ENCODE data around the gene CNOT4.

CNOT4 gene, protein sequence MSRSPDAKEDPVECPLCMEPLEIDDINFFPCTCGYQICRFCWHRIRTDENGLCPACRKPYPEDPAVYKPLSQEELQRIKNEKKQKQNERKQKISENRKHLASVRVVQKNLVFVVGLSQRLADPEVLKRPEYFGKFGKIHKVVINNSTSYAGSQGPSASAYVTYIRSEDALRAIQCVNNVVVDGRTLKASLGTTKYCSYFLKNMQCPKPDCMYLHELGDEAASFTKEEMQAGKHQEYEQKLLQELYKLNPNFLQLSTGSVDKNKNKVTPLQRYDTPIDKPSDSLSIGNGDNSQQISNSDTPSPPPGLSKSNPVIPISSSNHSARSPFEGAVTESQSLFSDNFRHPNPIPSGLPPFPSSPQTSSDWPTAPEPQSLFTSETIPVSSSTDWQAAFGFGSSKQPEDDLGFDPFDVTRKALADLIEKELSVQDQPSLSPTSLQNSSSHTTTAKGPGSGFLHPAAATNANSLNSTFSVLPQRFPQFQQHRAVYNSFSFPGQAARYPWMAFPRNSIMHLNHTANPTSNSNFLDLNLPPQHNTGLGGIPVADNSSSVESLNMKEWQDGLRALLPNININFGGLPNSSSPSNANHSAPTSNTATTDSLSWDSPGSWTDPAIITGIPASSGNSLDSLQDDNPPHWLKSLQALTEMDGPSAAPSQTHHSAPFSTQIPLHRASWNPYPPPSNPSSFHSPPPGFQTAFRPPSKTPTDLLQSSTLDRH

DNA sequence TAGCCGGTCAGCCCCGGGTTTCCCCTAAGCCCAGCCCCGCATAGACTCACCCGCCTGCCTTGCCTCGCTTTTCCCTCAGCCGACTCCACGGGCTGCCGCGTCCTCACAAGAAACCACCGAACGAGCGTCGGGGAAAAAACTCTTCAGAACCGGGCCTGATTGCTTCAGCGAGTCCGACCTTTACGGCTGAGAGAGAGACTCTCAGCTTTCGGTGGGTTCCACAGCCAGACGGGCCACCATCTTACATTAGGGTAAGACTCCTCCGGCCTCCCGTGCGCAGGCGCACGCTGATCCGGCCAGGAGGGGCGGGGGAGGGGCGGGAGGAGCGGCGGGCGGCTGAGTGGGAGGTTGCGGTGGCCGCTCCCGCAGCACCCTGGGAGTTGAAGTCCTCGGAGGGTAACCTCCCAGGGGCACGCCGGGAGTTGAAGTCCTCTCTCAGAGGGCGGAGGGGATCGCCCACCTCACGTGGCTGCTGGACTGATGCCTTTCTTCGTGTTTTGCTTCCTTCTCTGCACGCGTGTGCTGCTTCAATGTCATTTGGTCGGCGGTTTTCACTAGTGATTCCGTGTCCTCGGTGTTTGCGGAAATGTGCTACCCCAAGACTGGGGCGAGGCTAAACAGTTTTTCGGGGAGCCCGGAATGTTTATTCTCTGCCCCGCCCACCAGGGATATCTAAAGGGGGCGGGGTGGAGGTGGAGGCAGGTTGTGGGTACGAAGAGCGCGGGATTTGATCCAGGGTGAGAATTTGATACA is at the start of gene CNOT4:
Gene CNOT4 (minus strand): TSS at position 264 of the 753 bp plus-strand sequence. CDS start 71,771 bp downstream, outside the sequence.
- peak; percentile 96 for DNase-seq (ENCODE audit: low spot score)

DNA sequence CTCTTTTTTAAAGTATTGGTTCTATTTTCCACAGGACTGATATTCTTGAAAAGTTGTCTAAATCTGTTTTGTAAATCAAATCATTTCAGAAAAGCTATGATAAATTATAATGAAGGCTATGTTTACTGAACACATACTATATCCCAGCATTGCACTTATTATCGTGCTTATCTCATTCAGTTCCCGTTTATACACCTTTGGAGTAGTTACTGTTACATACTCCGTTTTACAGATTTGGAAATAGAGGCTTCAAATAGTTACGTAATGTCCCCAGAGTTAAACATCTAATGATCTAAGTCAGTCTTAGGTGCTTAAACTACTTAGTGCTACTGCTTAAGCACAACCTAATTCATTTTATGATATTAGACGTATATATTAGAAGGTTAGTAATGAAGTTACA is 49.0 kb upstream of the CNOT4 start:
- DNase-seq (ENCODE audit: low spot score): no peak

GRCh38 chr7:135558337-135558767 is 48.5 kb upstream of the CNOT4 start:
- DNase-seq (ENCODE audit: low spot score): peak; percentile 75

GRCh38 chr7:135557455-135558336 is 47.8 kb upstream of the CNOT4 start, which contains the start of gene NUP205:
Gene NUP205 (plus strand): TSS chr7:135557917. CDS start chr7:135557945, 28 bp downstream.
- DNase-seq (ENCODE audit: low spot score): peak; percentile 84

- no peak for DNase-seq (ENCODE audit: low spot score)
Observed at GRCh38 chr7:135553346-135553745, 43.4 kb upstream of the CNOT4 start.

- no peak for DNase-seq (ENCODE audit: low spot score)
Observed at GRCh38 chr7:135552148-135552547, 42.2 kb upstream of the CNOT4 start.

DNA sequence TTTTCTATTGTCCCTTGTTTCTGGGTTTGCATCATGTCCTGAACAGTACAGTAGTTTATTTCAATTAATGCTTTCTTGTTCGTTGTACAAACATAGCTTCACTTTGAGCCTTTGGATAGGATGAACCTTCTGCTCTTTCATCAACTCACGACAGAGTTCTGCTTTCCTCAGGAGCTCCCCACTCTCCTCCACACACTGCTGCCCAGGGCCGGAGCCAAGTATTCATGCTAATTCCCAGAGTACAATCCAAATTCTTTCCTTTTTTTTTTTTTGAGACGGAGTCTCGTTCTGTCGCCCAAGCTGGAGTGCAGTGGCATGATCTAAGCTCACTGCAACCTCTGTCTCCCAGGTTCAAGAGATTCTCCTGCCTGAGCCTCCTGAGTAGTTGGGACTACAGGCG is 40.3 kb upstream of the CNOT4 start:
- no peak for DNase-seq (ENCODE audit: low spot score)

- no peak for DNase-seq (ENCODE audit: low spot score)
Observed at GRCh38 chr7:135541029-135541428, 31.1 kb upstream of the CNOT4 start.

DNA sequence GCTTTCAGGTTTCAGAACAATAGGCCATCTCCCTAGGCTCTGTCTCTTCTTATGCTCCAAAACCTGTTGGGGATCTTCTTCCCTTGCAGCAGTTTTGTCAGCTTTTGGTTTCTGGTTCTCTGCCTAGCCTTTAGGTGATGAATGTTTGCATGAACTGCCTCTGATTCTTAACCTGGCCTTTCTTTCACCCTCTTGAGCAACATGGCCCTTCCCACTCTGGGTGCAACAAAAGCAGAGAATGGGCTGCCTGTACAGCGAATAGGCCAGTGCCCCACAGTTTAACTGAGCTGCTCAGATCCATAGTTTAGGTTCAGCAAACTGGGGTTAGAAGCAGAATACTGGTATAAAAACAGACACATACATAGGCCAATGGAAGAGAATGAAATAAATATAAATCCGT is 29.7 kb upstream of the CNOT4 start:
- DNase-seq (ENCODE audit: low spot score): no peak

DNA sequence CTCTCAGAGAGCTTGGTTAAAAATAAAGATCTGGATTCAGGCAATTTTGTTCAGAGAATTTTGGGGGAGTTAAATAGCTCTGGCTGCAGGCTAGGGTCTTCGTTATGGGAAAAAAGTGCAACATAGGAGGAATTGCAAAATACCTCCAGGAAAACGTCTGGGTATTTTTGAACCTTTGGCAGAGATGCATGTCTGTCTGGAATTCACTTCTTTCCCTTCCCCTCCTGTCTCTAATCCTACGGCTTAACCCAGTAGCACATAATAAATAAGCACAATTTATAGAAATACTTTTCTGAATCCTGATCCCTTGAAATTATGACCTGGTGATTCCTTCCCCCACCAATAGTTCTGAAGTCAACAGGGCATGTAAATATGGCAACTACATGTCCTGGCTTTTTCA is 28.5 kb upstream of the CNOT4 start:
- no peak for DNase-seq (ENCODE audit: low spot score)

- no peak for DNase-seq (ENCODE audit: low spot score)
Observed at GRCh38 chr7:135537905-135538304, 28.0 kb upstream of the CNOT4 start.

GRCh38 chr7:135537453-135537852 is 27.6 kb upstream of the CNOT4 start:
- DNase-seq (ENCODE audit: low spot score): no peak

DNA sequence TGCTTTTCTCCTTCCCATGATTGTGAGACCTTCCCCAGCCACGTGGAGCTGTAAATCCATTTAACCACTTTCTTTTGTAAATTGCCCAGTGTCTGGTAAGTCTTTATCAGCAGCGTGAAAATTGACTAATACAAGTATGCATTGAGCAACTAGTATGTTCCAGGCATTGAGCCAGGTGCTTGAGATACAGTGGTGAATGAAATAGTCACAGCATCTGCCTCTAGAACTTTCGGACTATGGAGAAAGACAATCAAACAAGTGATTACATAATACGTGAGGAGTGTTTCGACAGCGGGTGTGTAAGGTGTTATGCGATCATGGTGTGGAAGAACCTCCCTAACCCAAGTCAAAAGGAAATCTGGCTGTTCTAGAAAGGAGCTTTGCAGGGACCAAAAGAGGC is 26.2 kb upstream of the CNOT4 start:
- DNase-seq (ENCODE audit: low spot score): no peak

DNA sequence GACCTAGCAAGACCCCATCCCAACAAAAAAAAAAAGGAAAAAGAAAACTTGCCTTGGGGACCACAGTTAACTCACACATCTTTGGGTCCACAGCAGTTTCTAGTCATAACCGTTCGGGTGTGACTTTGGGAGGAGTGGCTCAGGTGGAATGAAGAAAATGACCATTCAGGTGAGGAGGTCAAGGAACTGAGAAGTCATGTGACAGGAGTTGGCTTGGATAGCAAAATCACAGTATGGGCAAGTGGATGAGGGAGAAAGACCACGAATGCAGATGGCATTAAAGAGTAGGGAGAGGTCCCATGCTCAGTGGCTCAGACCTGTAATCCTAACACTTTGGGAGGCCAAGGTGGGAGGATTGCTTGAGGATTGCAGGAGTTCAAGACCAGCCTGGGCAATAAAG is 17.1 kb upstream of the CNOT4 start:
- no peak for DNase-seq (ENCODE audit: low spot score)

DNA sequence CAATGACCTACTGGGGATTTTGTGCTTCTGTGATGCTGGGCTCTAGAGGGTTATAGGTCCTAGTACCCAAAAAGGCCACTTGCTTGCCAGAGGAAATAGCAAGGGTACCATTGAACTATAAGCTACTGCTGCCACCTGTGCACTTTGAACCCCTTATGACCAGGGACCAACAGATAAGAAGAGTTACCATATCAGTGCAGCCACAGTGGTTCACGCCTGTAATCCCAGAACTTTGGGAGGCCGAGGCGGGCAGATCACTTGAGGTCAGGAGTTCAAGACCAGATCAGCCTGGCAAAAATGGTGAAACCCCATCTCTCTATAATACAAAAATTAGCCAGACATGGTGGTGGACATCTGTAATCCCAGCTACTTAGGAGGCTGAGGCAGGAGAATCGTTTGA is 15.5 kb upstream of the CNOT4 start:
- no peak for DNase-seq (ENCODE audit: low spot score)

- no peak for DNase-seq (ENCODE audit: low spot score)
Observed at GRCh38 chr7:135523146-135523545, 13.2 kb upstream of the CNOT4 start.

DNA sequence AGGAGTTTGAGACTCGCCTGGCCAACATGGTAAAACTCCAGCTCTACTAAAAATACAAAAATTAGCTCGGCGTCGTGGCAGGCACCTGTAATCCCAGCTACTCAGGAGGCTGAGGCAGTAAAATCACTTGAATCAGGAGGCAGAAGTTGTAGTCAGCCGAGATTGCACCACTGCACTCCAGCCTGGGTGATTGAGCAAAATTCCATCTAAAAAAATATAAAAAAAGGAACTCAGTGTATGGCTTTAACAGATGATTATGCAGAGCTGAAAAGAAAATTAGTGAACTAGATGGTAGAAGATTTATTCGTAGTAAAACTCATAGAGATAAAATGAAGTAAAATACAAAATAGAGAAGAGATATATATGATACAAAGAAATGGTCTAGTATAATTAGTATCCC is 12.6 kb upstream of the CNOT4 start:
- no peak for DNase-seq (ENCODE audit: low spot score)

- no peak for DNase-seq (ENCODE audit: low spot score)
Observed at GRCh38 chr7:135519871-135520270, 10.0 kb upstream of the CNOT4 start.

GRCh38 chr7:135519233-135519688 is 9.4 kb upstream of the CNOT4 start:
- DNase-seq (ENCODE audit: low spot score): no peak

DNA sequence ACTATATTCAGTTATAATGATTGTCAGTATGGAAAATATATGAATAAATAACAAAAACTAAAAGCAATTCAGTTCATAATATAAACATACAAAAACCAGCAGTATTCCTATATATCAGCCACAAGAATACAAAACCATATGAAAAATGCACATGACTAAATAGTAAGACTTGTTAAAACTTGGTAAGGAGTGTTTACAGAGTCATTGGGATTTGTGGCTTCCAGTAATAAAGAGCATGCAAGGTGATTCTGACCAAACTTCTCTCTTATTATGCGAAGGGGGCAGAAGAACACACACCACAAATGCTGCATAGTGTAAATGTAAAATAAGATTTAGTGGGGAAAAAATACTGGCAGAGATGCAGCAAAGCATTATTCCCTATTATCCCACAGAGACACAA is 8.8 kb upstream of the CNOT4 start:
- DNase-seq (ENCODE audit: low spot score): no peak

GRCh38 chr7:135517060-135517459 is 7.2 kb upstream of the CNOT4 start:
- no peak for DNase-seq (ENCODE audit: low spot score)
